ENCODE measurements around the gene PLA2G12A.

Gene PLA2G12A

DNA sequence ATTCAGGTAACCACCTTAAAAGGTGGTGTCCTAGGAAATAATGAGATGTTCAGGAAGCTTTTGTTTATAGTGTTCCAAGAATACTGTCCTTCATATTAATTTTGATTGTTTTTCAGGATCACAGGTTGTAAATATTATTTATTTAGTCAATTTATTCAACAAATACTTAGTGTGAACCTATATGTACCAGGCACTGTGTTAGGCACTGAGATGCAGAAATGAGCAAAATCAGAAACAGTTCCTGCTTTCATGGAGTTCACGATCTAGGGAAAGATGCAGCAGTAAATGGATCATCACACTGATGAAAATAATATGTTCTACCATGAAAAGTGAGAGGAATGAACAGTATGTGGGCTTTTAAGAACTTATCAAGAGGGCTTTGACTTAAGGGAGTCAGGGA, 18.2 kb upstream of the PLA2G12A start:
- H2AFZ ChIP-seq (ENCODE audit: low read length, unreplicated experiment), result no peak overlapping the region
- H3K27ac ChIP-seq (ENCODE audit: low read depth, low read length), result no peak overlapping the region
- H3K36me3 ChIP-seq (ENCODE audit: insufficient read depth, low read length), result no peaks in the 10 kb centered on the region
- peaks cover 9% of the 10 kb centered on the region; the same call in 1 of the 2 replicates for H3K27me3 ChIP-seq (ENCODE audit: insufficient read depth, low read length)
- no peak overlapping the region for H3K4me3 ChIP-seq (ENCODE audit: low read depth, low read length)
- no peaks in the 10 kb centered on the region for H3K79me2 ChIP-seq (ENCODE audit: control insufficient read depth, insufficient read depth, low read length, unreplicated experiment)
- no peaks in the 10 kb centered on the region for H3K4me1 ChIP-seq (ENCODE audit: control insufficient read depth, insufficient read depth, low read length, unreplicated experiment)

DNA sequence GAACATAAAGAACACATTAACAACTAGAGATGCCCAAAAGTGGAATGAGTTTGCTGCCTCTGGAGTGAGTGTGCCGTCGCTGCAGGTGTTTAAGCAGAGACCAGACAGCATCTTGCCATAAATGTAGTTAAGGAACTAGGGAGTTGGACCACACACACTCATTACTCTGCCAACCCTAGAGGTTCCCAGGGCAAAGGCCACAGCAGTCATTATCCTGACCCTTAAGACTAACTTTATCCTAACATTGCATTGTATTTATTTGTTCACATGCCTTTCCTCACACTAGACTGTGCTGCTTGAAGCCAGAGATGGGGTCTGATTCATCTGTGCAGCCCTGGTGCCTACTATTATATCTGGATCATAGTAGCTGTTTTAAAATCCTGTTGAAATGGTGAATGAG, 16.9 kb upstream of the PLA2G12A start:
- Histone ChIP-seq H3K79me2 (ENCODE audit: control insufficient read depth, insufficient read depth, low read length, unreplicated experiment) (no peaks in the 10 kb centered on the region), H3K27ac (ENCODE audit: low read depth, low read length) (no peak overlapping the region), H3K36me3 (ENCODE audit: insufficient read depth, low read length) (no peaks in the 10 kb centered on the region), H3K27me3 (ENCODE audit: insufficient read depth, low read length) (peaks cover 17% of the 10 kb centered on the region), H2AFZ (ENCODE audit: low read length, unreplicated experiment) (no peak overlapping the region), H3K4me3 (ENCODE audit: low read depth, low read length) (no peak overlapping the region), H3K4me1 (ENCODE audit: control insufficient read depth, insufficient read depth, low read length, unreplicated experiment) (no peaks in the 10 kb centered on the region)

DNA sequence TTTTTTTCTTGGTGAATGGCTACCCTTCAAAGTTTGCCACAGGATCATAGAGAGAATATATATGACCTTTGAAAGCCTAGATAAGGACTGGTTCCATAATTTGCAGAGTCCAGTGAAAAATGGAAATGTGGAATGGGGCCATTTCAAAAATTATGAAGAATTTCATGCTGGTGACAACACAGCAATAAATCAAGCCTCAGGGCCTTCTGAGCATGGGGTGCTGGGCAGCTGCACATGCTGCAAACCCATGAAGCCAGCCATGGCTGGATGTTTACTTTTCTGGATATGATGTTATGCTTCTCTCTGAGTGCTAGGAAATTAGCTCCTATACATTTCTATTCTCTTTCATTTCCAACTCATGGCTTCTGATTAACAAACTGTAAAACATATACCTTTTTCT, 16.0 kb upstream of the PLA2G12A start:
- no peaks in the 10 kb centered on the region for H3K36me3 ChIP-seq (ENCODE audit: insufficient read depth, low read length)
- H2AFZ ChIP-seq (ENCODE audit: low read length, unreplicated experiment), result no peak overlapping the region
- no peaks in the 10 kb centered on the region for H3K4me1 ChIP-seq (ENCODE audit: control insufficient read depth, insufficient read depth, low read length, unreplicated experiment)
- no peaks in the 10 kb centered on the region for H3K79me2 ChIP-seq (ENCODE audit: control insufficient read depth, insufficient read depth, low read length, unreplicated experiment)
- peaks cover 17% of the 10 kb centered on the region for H3K27me3 ChIP-seq (ENCODE audit: insufficient read depth, low read length)
- no peak overlapping the region for H3K27ac ChIP-seq (ENCODE audit: low read depth, low read length)
- no peak overlapping the region for H3K4me3 ChIP-seq (ENCODE audit: low read depth, low read length)

DNA sequence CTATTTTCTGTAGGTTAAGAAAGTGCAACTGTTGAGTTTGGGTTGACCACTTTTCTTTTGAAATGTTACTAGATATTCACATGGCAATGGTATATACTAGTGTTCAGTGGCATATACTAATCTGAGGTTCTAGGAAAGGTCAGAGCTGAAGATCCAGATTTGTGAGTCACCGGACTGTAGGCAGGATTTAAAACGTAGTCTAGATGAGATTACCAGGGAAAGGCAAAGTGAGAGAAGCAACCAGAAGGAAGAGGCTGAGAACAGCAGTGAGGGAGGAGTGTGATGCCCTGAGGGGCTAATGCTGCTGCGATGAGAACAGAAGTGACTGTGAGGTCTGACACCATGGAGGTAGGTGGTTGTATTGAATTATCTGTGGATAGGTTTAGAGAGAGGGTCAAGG, 9.7 kb upstream of the PLA2G12A start:
- Histone ChIP-seq H3K27ac (ENCODE audit: low read depth, low read length) (no peak overlapping the region), H2AFZ (ENCODE audit: low read length, unreplicated experiment) (no peak overlapping the region), H3K36me3 (ENCODE audit: insufficient read depth, low read length) (no peaks in the 10 kb centered on the region), H3K4me3 (ENCODE audit: low read depth, low read length) (no peak overlapping the region), H3K27me3 (ENCODE audit: insufficient read depth, low read length) (peaks cover 12% of the 10 kb centered on the region), H3K79me2 (ENCODE audit: control insufficient read depth, insufficient read depth, low read length, unreplicated experiment) (no peaks in the 10 kb centered on the region), H3K4me1 (ENCODE audit: control insufficient read depth, insufficient read depth, low read length, unreplicated experiment) (no peaks in the 10 kb centered on the region)

DNA sequence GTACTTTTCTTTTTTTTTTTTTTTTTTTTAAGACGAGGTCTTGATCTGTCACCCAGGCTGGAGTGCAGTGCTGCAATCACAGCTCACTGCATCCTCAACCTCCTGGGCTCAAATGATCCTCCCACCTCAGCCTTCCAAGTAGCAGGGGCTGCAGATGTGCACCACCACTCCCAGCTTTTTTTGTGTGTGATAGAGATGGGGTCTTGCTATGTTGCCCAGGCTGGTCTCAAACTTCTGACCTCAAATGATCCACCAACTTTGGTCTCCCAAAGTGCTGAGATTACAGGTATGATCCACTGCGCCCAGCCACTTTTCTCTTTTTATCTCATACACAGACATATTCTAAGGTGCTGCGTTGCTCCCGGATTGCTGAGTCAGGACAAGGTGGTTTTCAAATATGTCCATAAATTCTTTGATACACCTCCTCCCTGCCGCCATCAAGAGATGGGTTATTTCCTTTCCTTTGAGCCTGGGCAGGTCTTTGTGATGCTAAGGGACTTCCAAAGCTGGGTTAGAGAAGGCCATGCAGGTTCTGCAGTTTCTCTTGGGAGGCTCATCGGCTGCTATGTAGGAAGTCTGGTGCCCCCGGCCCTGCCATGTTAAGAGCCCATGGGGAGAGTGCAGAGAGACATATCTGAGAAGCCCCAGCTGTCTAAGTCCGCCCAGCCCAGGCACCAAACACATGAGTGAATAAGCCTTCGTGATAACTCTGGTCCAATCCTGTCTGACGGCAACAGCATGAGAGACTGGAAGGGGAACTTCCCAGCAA, 8.4 kb upstream of the PLA2G12A start:
- Histone ChIP-seq H3K36me3 (ENCODE audit: insufficient read depth, low read length) (no peaks in the 10 kb centered on the region), H3K27ac (ENCODE audit: low read depth, low read length) (no peak overlapping the region), H3K27me3 (ENCODE audit: insufficient read depth, low read length) (peaks cover 8% of the 10 kb centered on the region), H3K4me3 (ENCODE audit: low read depth, low read length) (no peak overlapping the region), H2AFZ (ENCODE audit: low read length, unreplicated experiment) (no peak overlapping the region), H3K4me1 (ENCODE audit: control insufficient read depth, insufficient read depth, low read length, unreplicated experiment) (no peaks in the 10 kb centered on the region), H3K79me2 (ENCODE audit: control insufficient read depth, insufficient read depth, low read length, unreplicated experiment) (no peaks in the 10 kb centered on the region)

DNA sequence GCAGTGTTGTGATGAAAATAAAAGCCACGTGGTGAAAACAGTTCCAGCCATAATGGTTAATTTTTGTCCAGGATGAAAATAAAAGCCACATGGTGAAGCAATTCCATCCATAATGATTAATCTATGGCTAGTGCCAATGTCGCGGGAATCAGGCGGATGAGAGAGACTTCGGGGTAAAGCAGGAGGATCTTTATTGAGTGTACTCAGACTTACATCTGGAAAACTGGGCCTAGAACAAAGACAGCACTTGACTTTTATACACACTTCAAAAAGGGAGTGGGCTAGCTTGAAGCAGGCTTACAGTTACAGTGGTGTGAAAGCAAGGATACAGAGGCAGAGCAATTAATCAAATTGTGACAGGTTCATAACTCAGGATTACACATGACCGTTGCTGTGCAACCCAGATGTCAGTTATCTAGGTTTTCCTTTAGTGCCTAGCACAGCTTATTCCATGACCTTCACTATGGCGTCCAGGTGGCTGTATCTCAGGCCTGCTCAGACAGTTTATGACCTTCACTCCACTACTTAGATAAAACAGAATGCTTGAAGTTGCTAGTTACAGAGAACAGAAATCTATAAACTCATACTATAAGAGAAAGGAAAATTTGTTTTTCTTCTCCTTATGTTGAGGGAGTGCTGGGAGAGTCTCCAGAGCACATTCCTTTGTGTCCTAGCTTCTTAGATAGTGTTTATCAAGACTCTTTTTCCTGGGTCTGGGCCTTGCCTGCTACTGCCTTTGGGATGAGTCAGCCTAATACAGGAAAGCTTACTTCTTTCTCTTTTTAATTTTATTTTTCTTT, 5.9 kb upstream of the PLA2G12A start:
- Histone ChIP-seq H3K4me1 (ENCODE audit: control insufficient read depth, insufficient read depth, low read length, unreplicated experiment) (no peaks in the 10 kb centered on the region), H3K4me3 (ENCODE audit: low read depth, low read length) (no peak overlapping the region), H2AFZ (ENCODE audit: low read length, unreplicated experiment) (no peak overlapping the region), H3K79me2 (ENCODE audit: control insufficient read depth, insufficient read depth, low read length, unreplicated experiment) (no peaks in the 10 kb centered on the region), H3K27me3 (ENCODE audit: insufficient read depth, low read length) (no peaks in the 10 kb centered on the region), H3K27ac (ENCODE audit: low read depth, low read length) (no peak overlapping the region), H3K36me3 (ENCODE audit: insufficient read depth, low read length) (no peaks in the 10 kb centered on the region)

DNA sequence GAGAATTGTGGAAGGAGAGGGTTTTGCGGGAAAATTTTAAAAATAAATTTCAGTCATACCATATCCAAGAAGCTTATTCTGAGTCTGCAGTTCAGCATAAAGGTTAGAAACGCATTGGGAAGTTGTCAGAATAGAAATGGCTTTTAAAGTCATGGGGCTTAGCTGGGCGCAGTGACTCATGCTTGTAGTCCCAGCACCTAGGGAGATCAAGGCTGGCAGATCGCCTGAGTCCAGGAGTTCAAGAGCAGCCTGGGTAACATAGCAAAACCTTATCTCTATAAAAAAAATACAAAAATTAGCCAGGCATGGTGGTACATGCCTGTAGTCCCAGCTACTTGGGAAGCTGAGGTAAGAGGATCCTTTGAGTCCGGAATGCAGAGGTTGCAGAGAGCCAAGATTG, 3.9 kb upstream of the PLA2G12A start:
- Histone ChIP-seq H3K79me2 (ENCODE audit: control insufficient read depth, insufficient read depth, low read length, unreplicated experiment) (no peaks in the 10 kb centered on the region), H3K27ac (ENCODE audit: low read depth, low read length) (no peak overlapping the region), H3K4me1 (ENCODE audit: control insufficient read depth, insufficient read depth, low read length, unreplicated experiment) (peaks cover under 1% of the 10 kb centered on the region), H2AFZ (ENCODE audit: low read length, unreplicated experiment) (no peak overlapping the region), H3K36me3 (ENCODE audit: insufficient read depth, low read length) (no peaks in the 10 kb centered on the region), H3K27me3 (ENCODE audit: insufficient read depth, low read length) (no peaks in the 10 kb centered on the region), H3K4me3 (ENCODE audit: low read depth, low read length) (no peak overlapping the region)

DNA sequence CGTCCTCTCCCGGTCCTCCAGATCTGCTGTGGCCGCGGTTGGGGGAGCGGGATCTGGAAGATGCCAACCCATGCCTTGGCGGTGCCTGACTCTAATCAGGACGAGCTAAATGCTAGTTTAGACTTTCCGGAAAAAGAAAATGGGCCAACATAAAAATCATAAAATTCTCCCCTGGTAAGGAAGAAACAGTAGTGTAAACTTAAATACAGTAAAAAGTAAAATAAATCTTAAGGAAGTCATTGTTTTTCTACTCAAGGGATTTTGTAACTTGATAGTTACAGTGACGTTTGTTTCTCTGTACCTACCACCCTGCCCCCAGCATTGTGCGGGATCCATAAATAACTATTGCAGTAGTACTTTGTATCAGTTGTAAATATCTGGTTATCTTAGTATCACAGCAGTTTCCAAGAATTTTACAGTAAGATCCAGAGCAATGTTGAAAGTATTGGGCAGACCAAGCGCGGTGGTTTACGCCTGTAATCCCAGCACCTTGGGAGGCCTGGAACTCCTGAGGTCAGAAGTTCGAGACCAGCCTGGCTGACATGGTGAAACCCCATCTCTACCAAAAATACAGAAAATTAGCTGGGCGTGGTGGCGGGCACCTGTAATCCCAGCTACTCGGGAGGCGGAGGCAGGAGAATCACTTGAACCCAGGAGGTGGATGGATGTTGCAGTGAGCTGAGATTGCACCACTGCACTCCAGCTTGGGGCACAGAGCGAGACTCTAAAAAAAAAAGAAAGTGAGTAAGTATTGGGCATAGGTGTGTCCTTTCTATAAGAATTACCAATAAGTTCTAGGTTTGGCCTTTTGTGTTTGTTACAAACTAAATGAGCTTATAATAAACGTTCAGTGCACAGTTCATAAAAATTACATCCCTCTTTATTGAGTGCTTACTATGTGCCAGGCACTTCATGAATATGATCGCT, 1.0 kb upstream of the PLA2G12A start:
- Histone ChIP-seq H3K27ac (ENCODE audit: low read depth, low read length) (peak overlapping the region; percentile 22; the same call in 1 of the 2 replicates), H3K79me2 (ENCODE audit: control insufficient read depth, insufficient read depth, low read length, unreplicated experiment) (peaks cover 3% of the 10 kb centered on the region), H3K4me1 (ENCODE audit: control insufficient read depth, insufficient read depth, low read length, unreplicated experiment) (peaks cover 9% of the 10 kb centered on the region), H2AFZ (ENCODE audit: low read length, unreplicated experiment) (peak overlapping the region; percentile 98), H3K4me3 (ENCODE audit: low read depth, low read length) (peak overlapping the region; percentile 82), H3K36me3 (ENCODE audit: insufficient read depth, low read length) (no peaks in the 10 kb centered on the region), H3K27me3 (ENCODE audit: insufficient read depth, low read length) (no peaks in the 10 kb centered on the region)

DNA sequence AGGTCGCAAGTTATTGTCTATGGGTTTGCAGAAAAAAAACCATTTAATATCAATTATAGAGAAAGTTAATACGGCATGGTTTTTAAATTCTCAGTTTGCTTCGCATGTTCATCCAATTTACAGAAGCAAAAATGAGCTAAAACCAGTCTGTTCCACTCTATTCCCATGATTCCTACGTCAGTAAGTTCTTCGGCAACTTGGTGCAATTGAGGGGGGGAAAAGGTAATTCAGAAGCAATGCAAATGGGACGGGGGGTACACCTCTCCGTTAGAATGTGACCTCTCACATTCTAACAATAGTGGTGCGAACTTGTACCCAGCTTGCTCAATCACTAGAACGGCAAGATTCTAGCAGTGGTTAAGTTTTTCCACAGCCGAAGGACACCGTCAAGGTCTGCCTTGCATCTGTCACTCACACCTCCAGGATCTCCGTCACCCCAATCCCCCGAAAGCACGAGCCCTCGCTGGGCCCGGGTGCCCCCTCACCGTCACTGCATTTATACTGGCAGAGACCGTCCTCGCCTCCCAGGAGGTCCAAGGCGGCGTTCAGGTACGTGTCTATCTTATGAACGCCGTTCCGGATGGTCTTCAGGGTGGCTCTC, 653 bp downstream of the PLA2G12A start:
- H3K27me3 ChIP-seq (ENCODE audit: insufficient read depth, low read length), result no peaks in the 10 kb centered on the region
- no peaks in the 10 kb centered on the region for H3K36me3 ChIP-seq (ENCODE audit: insufficient read depth, low read length)
- peak overlapping the region; percentile 97 for H2AFZ ChIP-seq (ENCODE audit: low read length, unreplicated experiment)
- H3K27ac ChIP-seq (ENCODE audit: low read depth, low read length), result no peak overlapping the region
- peak overlapping the region; percentile 82 for H3K4me3 ChIP-seq (ENCODE audit: low read depth, low read length)
- peaks cover 4% of the 10 kb centered on the region for H3K79me2 ChIP-seq (ENCODE audit: control insufficient read depth, insufficient read depth, low read length, unreplicated experiment)
- peaks cover 9% of the 10 kb centered on the region for H3K4me1 ChIP-seq (ENCODE audit: control insufficient read depth, insufficient read depth, low read length, unreplicated experiment)

DNA sequence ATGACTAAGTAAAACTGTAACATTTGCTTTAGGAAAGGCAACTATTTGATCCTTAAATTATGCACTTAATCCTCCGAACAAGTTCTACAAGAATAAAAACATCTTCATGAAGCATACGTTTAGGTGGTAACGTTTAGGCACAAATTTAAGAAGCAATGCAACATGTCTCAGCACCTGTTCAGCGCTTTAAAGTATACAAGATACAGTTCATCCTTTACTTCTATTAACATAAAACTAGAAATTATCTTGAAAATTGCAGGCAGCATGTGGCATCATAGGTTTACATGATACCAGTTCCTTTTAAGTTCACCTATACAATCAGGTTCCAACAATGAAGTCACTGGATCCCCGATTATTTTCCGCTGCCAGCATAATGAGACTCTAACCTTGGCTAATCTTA, 1.5 kb downstream of the PLA2G12A start:
- H3K27me3 ChIP-seq (ENCODE audit: insufficient read depth, low read length), result no peaks in the 10 kb centered on the region
- peaks cover 4% of the 10 kb centered on the region for H3K79me2 ChIP-seq (ENCODE audit: control insufficient read depth, insufficient read depth, low read length, unreplicated experiment)
- peaks cover 9% of the 10 kb centered on the region for H3K4me1 ChIP-seq (ENCODE audit: control insufficient read depth, insufficient read depth, low read length, unreplicated experiment)
- H3K27ac ChIP-seq (ENCODE audit: low read depth, low read length), result no peak overlapping the region
- H2AFZ ChIP-seq (ENCODE audit: low read length, unreplicated experiment), result no peak overlapping the region
- H3K36me3 ChIP-seq (ENCODE audit: insufficient read depth, low read length), result no peaks in the 10 kb centered on the region
- peak overlapping the region; percentile 82 for H3K4me3 ChIP-seq (ENCODE audit: low read depth, low read length)

Measured in ACC112 (cell line).